GM12891 (cell line): ENCODE results near the gene TAAR5.
"Not testable (repeated sequence)": the region's sequence is repeated elsewhere in the genome, so short reads cannot be mapped to it uniquely, and the experiment has no call there.

Experiments used
- DNase-seq: peaks from one replicate; pipeline ENCODE4 v3.0.0; 2011; ENCODE audit warnings: low spot score; ENCODE audit not compliant: insufficient read length
- FAIRE-seq: peaks from 2 replicates; lab custom pipeline; 2011; peaks lifted over from hg19 to GRCh38; lab: Jason Lieb, UNC
- PAX5 ChIP-seq: IDR thresholded peaks from 2 replicates; pipeline ENCODE4 v1.6.1; 2011; ENCODE audit warnings: low read length, moderate library complexity, mild to moderate bottlenecking; ENCODE audit not compliant: insufficient read depth, severe bottlenecking
- POLR2A ChIP-seq: IDR thresholded peaks from 2 replicates; pipeline ENCODE4 v1.6.1; 2011; ENCODE audit warnings: low read depth, low read length, control low read depth
- POLR2AphosphoS5 ChIP-seq: IDR thresholded peaks from 2 replicates; pipeline ENCODE4 v1.6.1; 2011; ENCODE audit warnings: low read depth, low read length, control low read depth
- POU2F2 ChIP-seq: IDR thresholded peaks from 2 replicates; pipeline ENCODE4 v1.6.1; 2011; ENCODE audit warnings: low read depth, mild to moderate bottlenecking, control low read depth, low read length, moderate library complexity
- SPI1 ChIP-seq: IDR thresholded peaks from 2 replicates; pipeline ENCODE4 v1.6.1; 2011; ENCODE audit warnings: low read depth, low read length, control low read depth
- TAF1 ChIP-seq: IDR thresholded peaks from 2 replicates; pipeline ENCODE4 v1.6.1; 2011; ENCODE audit warnings: low read depth, low read length, control low read depth

Gene TAAR5

GRCh38 chr6:132584698-132585097 is 4.8 kb downstream of the TAAR5 start:
- no peak for DNase-seq
- FAIRE-seq, result no peak
- no peak for TF ChIP-seq POLR2A
- no peak for TF ChIP-seq PAX5
- no peak for TF ChIP-seq SPI1
- no peak for TF ChIP-seq POLR2AphosphoS5
- no peak for TF ChIP-seq TAF1
- TF ChIP-seq POU2F2, result no peak

GRCh38 chr6:132571774-132572173 is 17.8 kb downstream of the TAAR5 start:
- DNase-seq (no peak), FAIRE-seq (no peak)
- TF ChIP-seq POU2F2, result no peak
- no peak for TF ChIP-seq POLR2AphosphoS5
- no peak for TF ChIP-seq POLR2A
- TF ChIP-seq PAX5, result no peak
- no peak for TF ChIP-seq SPI1
- no peak for TF ChIP-seq TAF1

GRCh38 chr6:132570221-132570777 is 19.2 kb downstream of the TAAR5 start, which contains the start of gene TAAR6:
TSS of gene TAAR6 (plus strand) at chr6:132570322. CDS start at chr6:132570322, 0 bp downstream.
- TF ChIP-seq PAX5, result no peak
- no peak for TF ChIP-seq POU2F2
- TF ChIP-seq SPI1, result no peak
- no peak for TF ChIP-seq TAF1
- no peak for TF ChIP-seq POLR2A
- no peak for TF ChIP-seq POLR2AphosphoS5
- DNase-seq (no peak), FAIRE-seq (no peak)

- FAIRE-seq, result no peak
- DNase-seq, result no peak
- no peak for TF ChIP-seq PAX5
- TF ChIP-seq TAF1, result no peak
- TF ChIP-seq SPI1, result no peak
- no peak for TF ChIP-seq POLR2A
- no peak for TF ChIP-seq POU2F2
- TF ChIP-seq POLR2AphosphoS5, result no peak
Measured at GRCh38 chr6:132569170-132569569, 20.4 kb downstream of the TAAR5 start.

GRCh38 chr6:132568611-132569010 is 20.9 kb downstream of the TAAR5 start:
- no peak for TF ChIP-seq SPI1
- TF ChIP-seq POLR2AphosphoS5, result no peak
- FAIRE-seq (no peak), DNase-seq (no peak)

- no peak for TF ChIP-seq POLR2A
- no peak for TF ChIP-seq SPI1
- TF ChIP-seq POLR2AphosphoS5, result no peak
- TF ChIP-seq POU2F2, result no peak
- TF ChIP-seq PAX5, result no peak
- TF ChIP-seq TAF1, result no peak
- no peak for DNase-seq
- no peak for FAIRE-seq
Measured at GRCh38 chr6:132567566-132567965, 22.0 kb downstream of the TAAR5 start.

- TF ChIP-seq POLR2A, result no peak
- TF ChIP-seq SPI1, result no peak
- TF ChIP-seq POU2F2, result no peak
- TF ChIP-seq PAX5, result no peak
- TF ChIP-seq TAF1, result no peak
- TF ChIP-seq POLR2AphosphoS5, result no peak
- FAIRE-seq (no peak), DNase-seq (no peak)
Measured at GRCh38 chr6:132566404-132566803, 23.1 kb downstream of the TAAR5 start.

GRCh38 chr6:132560087-132560486 is 29.5 kb downstream of the TAAR5 start:
- FAIRE-seq, DNase-seq: not testable (repeated sequence)

- DNase-seq, result no peak
- no peak for TF ChIP-seq SPI1
- no peak for TF ChIP-seq POLR2AphosphoS5
- TF ChIP-seq POLR2A, result no peak
- no peak for TF ChIP-seq PAX5
- no peak for TF ChIP-seq TAF1
- no peak for TF ChIP-seq POU2F2
- no peak for FAIRE-seq
Measured at GRCh38 chr6:132552372-132552771, 37.2 kb downstream of the TAAR5 start, which contains the start of gene TAAR8. TSS of gene TAAR8 (plus strand) at chr6:132552672. CDS start at chr6:132552693, 21 bp downstream.

- TF ChIP-seq SPI1 (no peak), POU2F2 (no peak), POLR2AphosphoS5 (no peak), POLR2A (no peak), PAX5 (no peak), TAF1 (no peak)
- FAIRE-seq, result no peak
- DNase-seq, result no peak
Measured at GRCh38 chr6:132551214-132551613, 38.3 kb downstream of the TAAR5 start.
